Measurements from ENCODE around the gene POLR3A.

Gene POLR3A

GRCh38 chr10:77979221-77979620 lies 50.1 kb downstream of the POLR3A start:
- Histone ChIP-seq H3K9me3 (no peaks in the 10 kb centered on the region), H3K27me3 (no peaks in the 10 kb centered on the region), H3K27ac (no peak overlapping the region), H3K4me3 (ENCODE audit: low read depth in 1 of 2, low read length in 1 of 2) (no peak overlapping the region), H3K4me1 (ENCODE audit: control insufficient read depth in 1 of 2, insufficient read depth in 1 of 2, low read depth in 1 of 2, low read length in 1 of 2) (no peaks in the 10 kb centered on the region), H3K36me3 (peaks cover 93% of the 10 kb centered on the region)
- no peak for TF ChIP-seq CTCF (IDR thresholded peaks at IDR 0.05)

- no peak for TF ChIP-seq CTCF (IDR thresholded peaks at IDR 0.05)
- no peaks in the 10 kb centered on the region for H3K4me1 ChIP-seq (ENCODE audit: control insufficient read depth in 1 of 2, insufficient read depth in 1 of 2, low read depth in 1 of 2, low read length in 1 of 2)
- H3K27me3 ChIP-seq = no peaks in the 10 kb centered on the region
- peaks cover 85% of the 10 kb centered on the region for H3K36me3 ChIP-seq
- no peak overlapping the region for H3K27ac ChIP-seq
- H3K4me3 ChIP-seq (ENCODE audit: low read depth in 1 of 2, low read length in 1 of 2) = no peak overlapping the region
- no peaks in the 10 kb centered on the region for H3K9me3 ChIP-seq
These were observed 51.0 kb downstream of the POLR3A start for GRCh38 chr10:77978360-77978759.

- TF ChIP-seq CTCF (IDR thresholded peaks at IDR 0.05) = no peak
- Histone ChIP-seq H3K27me3 (no peaks in the 10 kb centered on the region), H3K27ac (no peak overlapping the region), H3K4me3 (ENCODE audit: low read depth in 1 of 2, low read length in 1 of 2) (no peak overlapping the region), H3K36me3 (peaks cover 81% of the 10 kb centered on the region), H3K4me1 (ENCODE audit: control insufficient read depth in 1 of 2, insufficient read depth in 1 of 2, low read depth in 1 of 2, low read length in 1 of 2) (no peaks in the 10 kb centered on the region), H3K9me3 (no peaks in the 10 kb centered on the region)
These were observed 51.4 kb downstream of the POLR3A start for GRCh38 chr10:77977934-77978333.

GRCh38 chr10:77977016-77977415 lies 52.3 kb downstream of the POLR3A start:
- TF ChIP-seq CTCF (IDR thresholded peaks at IDR 0.05) = no peak
- Histone ChIP-seq H3K36me3 (peaks cover 72% of the 10 kb centered on the region), H3K4me3 (ENCODE audit: low read depth in 1 of 2, low read length in 1 of 2) (no peak overlapping the region)

GRCh38 chr10:77975086-77975666 lies 54.1 kb downstream of the POLR3A start:
- H3K9me3 ChIP-seq = no peaks in the 10 kb centered on the region
- H3K27me3 ChIP-seq = no peaks in the 10 kb centered on the region
- H3K4me1 ChIP-seq (ENCODE audit: control insufficient read depth in 1 of 2, insufficient read depth in 1 of 2, low read depth in 1 of 2, low read length in 1 of 2) = no peaks in the 10 kb centered on the region
- no peak for TF ChIP-seq CTCF (IDR thresholded peaks at IDR 0.05)
- H3K4me3 ChIP-seq (ENCODE audit: low read depth in 1 of 2, low read length in 1 of 2) = no peak overlapping the region
- H3K27ac ChIP-seq = no peak overlapping the region
- H3K36me3 ChIP-seq = peaks cover 56% of the 10 kb centered on the region

More at GRCh38 chr10:77977016-77977415, 52.3 kb downstream of the POLR3A start:
- Histone ChIP-seq H3K27ac (no peak overlapping the region), H3K4me1 (ENCODE audit: control insufficient read depth in 1 of 2, insufficient read depth in 1 of 2, low read depth in 1 of 2, low read length in 1 of 2) (no peaks in the 10 kb centered on the region), H3K9me3 (no peaks in the 10 kb centered on the region), H3K27me3 (no peaks in the 10 kb centered on the region)

Data from neutrophil (primary cell).